Measurements from ENCODE around the gene ESR2. TPM values are rescaled to one million over a fixed set of nuclear protein-coding genes. Genes with fewer than 3 reads are reported as not detected.

ESR2 gene
- total RNA-seq, 1 donor from 2014 or later = 0.34 TPM

GRCh38 chr14:64265222-64265621 is 28.9 kb downstream of the ESR2 start:
- no peak for DNase-seq

- DNase-seq = no peak
Observed at GRCh38 chr14:64260418-64260817, 33.8 kb downstream of the ESR2 start.

GRCh38 chr14:64255756-64256155 is 38.4 kb downstream of the ESR2 start:
- no peak for DNase-seq

GRCh38 chr14:64253672-64254071 is 40.5 kb downstream of the ESR2 start:
- peak; percentile 72 for DNase-seq

GRCh38 chr14:64249363-64249762 is 44.8 kb downstream of the ESR2 start:
- no peak for DNase-seq

- no peak for DNase-seq
Observed at GRCh38 chr14:64248689-64249088, 45.5 kb downstream of the ESR2 start.

- no peak for DNase-seq
Observed at GRCh38 chr14:64247195-64247594, 47.0 kb downstream of the ESR2 start.

GRCh38 chr14:64246688-64247087 is 47.5 kb downstream of the ESR2 start:
- no peak for DNase-seq

- no peak for DNase-seq
Observed at GRCh38 chr14:64245491-64245890, 48.7 kb downstream of the ESR2 start.

- DNase-seq = peak; percentile 30
Observed at GRCh38 chr14:64244279-64244678, 49.9 kb downstream of the ESR2 start.

- DNase-seq = peak; percentile 15
Observed at GRCh38 chr14:64238631-64239030, 55.5 kb downstream of the ESR2 start.

GRCh38 chr14:64238049-64238448 is 56.1 kb downstream of the ESR2 start:
- DNase-seq = no peak

GRCh38 chr14:64235652-64236640 is 58.2 kb downstream of the ESR2 start:
- no peak for DNase-seq

- DNase-seq = peak; percentile 39
Observed at GRCh38 chr14:64234877-64235651, 59.1 kb downstream of the ESR2 start.

- DNase-seq = no peak
Observed at GRCh38 chr14:64233531-64234190, 60.5 kb downstream of the ESR2 start.

GRCh38 chr14:64232944-64233343 is 61.2 kb downstream of the ESR2 start:
- DNase-seq = no peak

- peak; percentile 96 for DNase-seq
Observed at GRCh38 chr14:64232095-64232838, 61.9 kb downstream of the ESR2 start.

- DNase-seq = no peak
Observed at GRCh38 chr14:64229489-64229888, 64.7 kb downstream of the ESR2 start.

- no peak for DNase-seq
Observed at GRCh38 chr14:64227856-64228255, 66.3 kb downstream of the ESR2 start.

GRCh38 chr14:64225151-64225757 is 68.9 kb downstream of the ESR2 start:
- DNase-seq = no peak

- DNase-seq = no peak
Observed at GRCh38 chr14:64221391-64222003, 72.7 kb downstream of the ESR2 start.

Measured in dermis blood vessel endothelial cell (primary cell).